Right cardiac atrium (tissue), 5 donors: ENCODE results near the gene ALOX15B. TPM values are rescaled to one million over a fixed set of nuclear protein-coding genes. Genes with fewer than 3 reads are reported as not detected.

Source experiments
- ATAC-seq, 2 donors: fragments of 200-7000 bp; cut with Tn5 transposase; one replicate each; pipeline versions ENCODE4 v1.8.0 to v1.9.1; 2020; ENCODE audit warnings: moderate library complexity in 2 of 2, mild to moderate bottlenecking in 1 of 2
- DNase-seq, 3 donors: peaks; one replicate each; pipeline ENCODE4 v3.0.0-alpha.2; 2020
- H3K27ac ChIP-seq: one replicate; pipeline ENCODE4 v1.5.1; 2013; ENCODE audit warnings: mild to moderate bottlenecking, low read length, control low read depth, moderate library complexity
- H3K27me3 ChIP-seq: one replicate; pipeline ENCODE4 v1.6.1; 2013; ENCODE audit not compliant: control insufficient read depth, insufficient read depth
- H3K4me1 ChIP-seq: one replicate; pipeline ENCODE4 v1.6.1; 2013; ENCODE audit warnings: low read length; ENCODE audit not compliant: control insufficient read depth, insufficient read depth
- H3K4me3 ChIP-seq: one replicate; pipeline ENCODE4 v1.5.1; 2013; ENCODE audit warnings: low read length, control low read depth
- H3K9me3 ChIP-seq: one replicate; pipeline ENCODE4 v1.6.1; 2013; ENCODE audit warnings: low read length; ENCODE audit not compliant: control insufficient read depth
- WGBS: extraction: QIAGEN DNeasy Blood & Tissue Kit; methylation state at CpG from one replicate; pipeline ENCODE4 v1.1.7; 2013; 5-methylcytosine and 5-hydroxymethylcytosine counted together
- intact Hi-C, 4 donors: fragments of 100-400 bp; cut with DNase I; formaldehyde crosslinking; loops; one replicate each; pipeline versions ENCODE4 v1.11.0 to v1.14.0; 2022 to 2023
- polyA plus RNA-seq: library from polyadenylated mRNA; stranded (reverse); fragments of 200-250 nt; gene quantifications from one replicate; pipeline ENCODE4 v1.2.3, GENCODE V29; 2013
- total RNA-seq, 4 donors: library from RNA; stranded (reverse); fragmentation: NEBNext Ultra II Directional; extraction: Animal tissue kit (Norgen Biotek cat#: 25700); gene quantifications; one replicate each; pipeline ENCODE4 v1.2.1, GENCODE V29; 2021
- donor health status: healthy with polysubstance abuse.
- donor health status: DM: no; HTN: yes; CAD: no.
- donor health status: DM: no; HTN: no; CAD: no.
- donor health status: DM: no; HTN: yes; CAD: no; lungs with severe emphysema.
- donor health status: DM: yes; HTN: yes; CAD: no.

Gene ALOX15B
- total and polyA plus RNA-seq, 5 donors: 0.25 to 0.68 (median 0.54) TPM

DNA sequence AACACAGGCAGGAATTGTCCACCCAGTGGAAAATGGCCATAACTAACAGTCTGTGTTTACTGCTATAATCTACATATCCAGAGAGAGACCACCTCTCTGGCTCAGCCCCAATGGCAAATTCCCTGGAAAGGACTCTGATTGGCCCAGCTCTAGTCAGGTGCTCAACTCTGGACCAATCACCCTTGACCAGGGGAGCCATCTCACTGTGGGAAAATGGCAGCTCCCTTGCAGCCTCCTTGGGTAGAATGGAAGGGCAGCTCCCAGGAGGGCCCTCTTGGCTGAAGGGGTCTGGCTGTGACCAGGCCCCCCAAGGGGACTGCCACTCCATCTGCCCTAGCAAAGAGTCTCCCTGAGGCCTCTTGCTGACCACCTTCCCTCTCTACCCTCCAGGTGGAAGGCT is 3.1 kb downstream of the ALOX15B start:
- Histone ChIP-seq H3K4me1 (peaks cover 2% of the 10 kb centered on the region), H3K27ac (no peak overlapping the region), H3K27me3 (no peaks in the 10 kb centered on the region), H3K4me3 (no peak overlapping the region), H3K9me3 (no peaks in the 10 kb centered on the region)
- DNase-seq: no peak
- intact Hi-C loops: loop anchor here in 3 of 4 donors (5.0 to 10.0 kb wide), 2 partner anchors 130 to 177 kb away; no protein-coding TSS in a partner anchor
- ATAC-seq: no peak

- WGBS: 83% methylated on average over 24 of the region's 24 CpGs
- Histone ChIP-seq H3K4me1 (peaks cover 2% of the 10 kb centered on the region), H3K9me3 (no peaks in the 10 kb centered on the region), H3K4me3 (no peak overlapping the region), H3K27me3 (no peaks in the 10 kb centered on the region), H3K27ac (no peak overlapping the region)
- no peak for DNase-seq
- ATAC-seq: no peak
- intact Hi-C loops: loop anchor here in 3 of 4 donors (5.0 to 10.0 kb wide), 2 partner anchors 133 to 180 kb away; no protein-coding TSS in a partner anchor
Measured at GRCh38 chr17:8044819-8045810, 6.3 kb downstream of the ALOX15B start.

GRCh38 chr17:8046306-8046928 is 7.6 kb downstream of the ALOX15B start:
- intact Hi-C loops: loop anchor here in 1 of 4 donors (10.0 kb wide), 1 partner anchor 182 kb away; no protein-coding TSS in a partner anchor
- H3K27me3 ChIP-seq: no peaks in the 10 kb centered on the region
- no peak overlapping the region for H3K4me3 ChIP-seq
- no peaks in the 10 kb centered on the region for H3K9me3 ChIP-seq
- ATAC-seq: no peak
- H3K4me1 ChIP-seq: no peaks in the 10 kb centered on the region
- no peak for DNase-seq
- no peak overlapping the region for H3K27ac ChIP-seq
- WGBS: 86% methylated on average over 11 of the region's 11 CpGs

GRCh38 chr17:8046929-8047768 is 8.3 kb downstream of the ALOX15B start:
- Histone ChIP-seq H3K9me3 (no peaks in the 10 kb centered on the region), H3K27me3 (no peaks in the 10 kb centered on the region), H3K4me1 (no peaks in the 10 kb centered on the region), H3K4me3 (no peak overlapping the region), H3K27ac (no peak overlapping the region)
- no peak for ATAC-seq
- intact Hi-C loops: loop anchor here in 1 of 4 donors (10.0 kb wide), 1 partner anchor 182 kb away; no protein-coding TSS in a partner anchor
- WGBS: 79% methylated on average over 24 of the region's 24 CpGs
- DNase-seq: no peak

DNA sequence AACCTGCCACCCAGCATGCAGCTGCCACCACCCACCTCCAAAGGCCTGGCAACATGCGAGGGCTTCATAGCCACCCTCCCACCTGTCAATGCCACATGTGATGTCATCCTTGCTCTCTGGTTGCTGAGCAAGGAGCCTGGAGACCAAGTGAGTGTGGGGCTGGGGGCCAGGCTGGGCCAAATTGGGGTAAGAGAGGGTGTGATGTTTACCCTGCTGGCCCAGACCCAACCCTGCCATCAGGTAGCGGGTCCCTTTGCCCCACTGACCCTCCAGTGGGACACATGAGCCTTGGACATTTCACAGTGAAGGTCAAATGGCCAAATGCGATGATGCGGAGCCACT is 8.9 kb downstream of the ALOX15B start:
- intact Hi-C loops: loop anchor here in 1 of 4 donors (10.0 kb wide), 1 partner anchor 183 kb away; no protein-coding TSS in a partner anchor
- Histone ChIP-seq H3K27ac (no peak overlapping the region), H3K4me1 (no peaks in the 10 kb centered on the region), H3K4me3 (no peak overlapping the region), H3K9me3 (no peaks in the 10 kb centered on the region), H3K27me3 (no peaks in the 10 kb centered on the region)
- WGBS: 94% methylated on average over 4 of the region's 4 CpGs
- DNase-seq: no peak
- ATAC-seq: no peak

GRCh38 chr17:8048236-8048635 is 9.4 kb downstream of the ALOX15B start:
- 87% methylated on average over 12 of the region's 12 CpGs for WGBS
- ATAC-seq (no peak), DNase-seq (no peak)
- no peaks in the 10 kb centered on the region for H3K9me3 ChIP-seq
- no peaks in the 10 kb centered on the region for H3K27me3 ChIP-seq
- intact Hi-C loops: loop anchor here in 1 of 4 donors (10.0 kb wide), 1 partner anchor 183 kb away; no protein-coding TSS in a partner anchor
- no peak overlapping the region for H3K27ac ChIP-seq
- no peaks in the 10 kb centered on the region for H3K4me1 ChIP-seq
- no peak overlapping the region for H3K4me3 ChIP-seq

- WGBS: 87% methylated on average over 8 of the region's 8 CpGs
Measured at GRCh38 chr17:8048736-8049135, 9.9 kb downstream of the ALOX15B start.

GRCh38 chr17:8051831-8052230 is 13.0 kb downstream of the ALOX15B start:
- intact Hi-C loops: no loop called here
- no peak overlapping the region for H3K4me3 ChIP-seq
- ATAC-seq: no peak

More at GRCh38 chr17:8048736-8049135, 9.9 kb downstream of the ALOX15B start:
- intact Hi-C loops: loop anchor here in 1 of 4 donors (10.0 kb wide), 1 partner anchor 184 kb away; no protein-coding TSS in a partner anchor
- DNase-seq (no peak), ATAC-seq (no peak)
- no peak overlapping the region for H3K27ac ChIP-seq
- H3K9me3 ChIP-seq: no peaks in the 10 kb centered on the region
- no peak overlapping the region for H3K4me3 ChIP-seq
- H3K4me1 ChIP-seq: no peaks in the 10 kb centered on the region
- no peaks in the 10 kb centered on the region for H3K27me3 ChIP-seq

DNA sequence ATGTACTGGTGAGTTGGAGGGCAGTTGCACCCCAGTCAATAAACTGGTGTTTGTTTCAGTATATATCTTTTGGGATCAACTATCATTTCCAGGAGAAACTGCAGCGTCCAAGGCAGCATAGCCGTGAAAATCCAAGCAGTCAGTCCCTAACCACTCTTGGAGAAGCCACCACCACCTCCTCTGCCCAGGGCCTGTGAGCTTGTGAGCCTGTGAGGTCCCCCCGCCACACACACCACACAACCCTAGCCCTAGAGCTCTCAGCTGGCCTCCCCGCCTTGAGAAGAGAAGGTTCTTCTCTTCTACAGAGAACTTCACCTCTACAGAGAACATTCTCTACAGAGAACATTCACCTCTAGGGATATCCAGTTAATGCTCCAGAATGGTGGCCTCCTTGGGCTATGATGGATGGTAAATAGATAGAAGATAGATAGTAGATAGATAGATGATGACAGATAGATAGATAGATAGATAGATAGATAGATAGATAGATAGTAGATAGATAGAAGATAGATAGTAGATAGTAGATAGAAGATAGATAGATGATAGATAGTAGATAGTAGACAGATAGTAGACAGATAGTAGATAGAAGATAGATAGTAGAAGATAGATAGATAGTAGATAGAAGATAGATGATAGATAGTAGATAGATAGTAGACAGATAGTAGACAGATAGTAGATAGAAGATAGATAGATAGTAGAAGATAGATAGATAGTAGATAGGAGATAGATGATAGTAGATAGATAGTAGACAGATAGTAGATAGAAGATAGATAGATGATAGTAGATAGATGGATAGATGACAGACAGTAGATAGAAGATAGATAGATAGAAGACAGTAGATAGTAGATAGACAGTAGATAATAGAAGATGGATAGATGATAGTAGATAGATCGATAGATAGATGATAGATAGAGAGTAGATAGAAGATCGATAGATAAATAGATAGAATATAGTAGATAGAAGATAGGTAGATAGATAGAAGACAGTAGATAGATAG is 13.7 kb downstream of the ALOX15B start:
- 90% methylated on average over 6 of the region's 6 CpGs for WGBS
- intact Hi-C loops: no loop called here
- Histone ChIP-seq H3K4me3 (no peak overlapping the region), H3K9me3 (no peaks in the 10 kb centered on the region), H3K4me1 (no peaks in the 10 kb centered on the region), H3K27me3 (no peaks in the 10 kb centered on the region), H3K27ac (no peak overlapping the region)
- DNase-seq (no peak), ATAC-seq (no peak)

More at GRCh38 chr17:8051831-8052230, 13.0 kb downstream of the ALOX15B start:
- Histone ChIP-seq H3K27ac (no peak overlapping the region), H3K9me3 (no peaks in the 10 kb centered on the region), H3K4me1 (no peaks in the 10 kb centered on the region), H3K27me3 (no peaks in the 10 kb centered on the region)
- DNase-seq: no peak
- WGBS: 86% methylated on average over 7 of the region's 7 CpGs
